ENCODE measurements around the gene LRIT1. TPM values are rescaled to one million over a fixed set of nuclear protein-coding genes. Genes with fewer than 3 reads are reported as not detected.

Gene LRIT1, protein sequence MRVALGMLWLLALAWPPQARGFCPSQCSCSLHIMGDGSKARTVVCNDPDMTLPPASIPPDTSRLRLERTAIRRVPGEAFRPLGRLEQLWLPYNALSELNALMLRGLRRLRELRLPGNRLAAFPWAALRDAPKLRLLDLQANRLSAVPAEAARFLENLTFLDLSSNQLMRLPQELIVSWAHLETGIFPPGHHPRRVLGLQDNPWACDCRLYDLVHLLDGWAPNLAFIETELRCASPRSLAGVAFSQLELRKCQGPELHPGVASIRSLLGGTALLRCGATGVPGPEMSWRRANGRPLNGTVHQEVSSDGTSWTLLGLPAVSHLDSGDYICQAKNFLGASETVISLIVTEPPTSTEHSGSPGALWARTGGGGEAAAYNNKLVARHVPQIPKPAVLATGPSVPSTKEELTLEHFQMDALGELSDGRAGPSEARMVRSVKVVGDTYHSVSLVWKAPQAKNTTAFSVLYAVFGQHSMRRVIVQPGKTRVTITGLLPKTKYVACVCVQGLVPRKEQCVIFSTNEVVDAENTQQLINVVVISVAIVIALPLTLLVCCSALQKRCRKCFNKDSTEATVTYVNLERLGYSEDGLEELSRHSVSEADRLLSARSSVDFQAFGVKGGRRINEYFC
- total RNA-seq (2022; extraction: Qiagen RNA extraction): not detected in 5 replicates

DNA sequence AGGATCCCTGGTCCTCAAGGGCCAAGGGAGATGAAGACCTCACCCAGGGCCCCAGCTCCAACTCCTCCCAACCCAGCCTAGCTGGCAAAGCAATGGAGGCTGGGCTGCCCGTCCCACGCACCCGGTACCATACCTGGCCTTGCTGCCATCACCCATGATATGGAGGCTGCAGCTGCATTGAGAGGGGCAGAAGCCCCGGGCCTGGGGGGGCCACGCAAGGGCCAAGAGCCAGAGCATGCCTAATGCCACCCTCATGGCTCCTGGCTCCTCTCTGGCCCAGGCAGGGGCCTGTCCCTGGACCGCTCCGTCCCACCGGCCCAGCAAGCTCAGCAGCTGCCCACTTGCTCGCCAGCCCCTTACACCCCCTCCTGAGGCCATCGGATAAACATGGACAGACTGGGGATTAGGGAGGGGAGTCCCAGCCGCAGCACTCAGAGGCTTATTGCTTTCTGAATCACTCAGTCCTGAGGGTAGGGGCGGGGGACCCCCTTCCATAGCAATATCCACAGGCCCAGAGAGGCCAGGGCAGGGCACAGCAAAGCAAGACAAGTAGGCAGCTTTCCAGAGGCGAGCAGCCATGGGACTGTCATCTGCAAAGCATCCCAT is at the start of gene LRIT1:
TSS of gene LRIT1 (minus strand) at position 362 of the 606 bp plus-strand sequence. CDS start at position 255, 107 bp downstream.

DNA sequence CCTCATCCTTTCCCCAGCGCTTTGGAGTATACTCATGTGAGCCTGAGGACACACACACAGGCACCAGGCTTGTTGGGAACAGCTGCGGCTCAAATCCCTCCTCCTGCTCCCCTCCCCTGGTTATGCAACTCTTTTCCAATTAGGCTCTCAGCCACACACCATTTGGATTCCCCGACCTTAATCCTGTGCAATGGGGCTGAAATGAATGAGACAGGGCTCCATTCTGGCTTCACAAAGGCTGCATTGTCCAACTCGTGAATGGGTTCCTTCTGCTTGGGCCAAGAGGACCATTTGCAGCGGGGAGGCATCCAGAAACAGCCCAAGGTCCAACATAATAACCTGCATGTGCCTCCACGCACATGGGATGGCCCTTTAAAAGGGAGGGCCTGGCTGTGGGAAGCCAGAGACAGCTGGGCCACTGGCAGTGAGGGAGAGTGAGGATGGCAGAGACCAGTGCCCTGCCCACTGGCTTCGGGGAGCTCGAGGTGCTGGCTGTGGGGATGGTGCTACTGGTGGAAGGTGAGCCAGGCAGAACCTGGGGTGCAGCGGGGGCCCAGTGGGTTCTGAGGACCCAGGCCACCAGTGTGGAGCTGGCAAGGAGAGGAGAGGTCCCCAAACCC is 3.4 kb upstream of the LRIT1 start, which contains the start of gene RGR:
TSS of gene RGR (plus strand) at position 403 of the 620 bp plus-strand sequence. CDS start at position 441, 38 bp downstream.

DNA sequence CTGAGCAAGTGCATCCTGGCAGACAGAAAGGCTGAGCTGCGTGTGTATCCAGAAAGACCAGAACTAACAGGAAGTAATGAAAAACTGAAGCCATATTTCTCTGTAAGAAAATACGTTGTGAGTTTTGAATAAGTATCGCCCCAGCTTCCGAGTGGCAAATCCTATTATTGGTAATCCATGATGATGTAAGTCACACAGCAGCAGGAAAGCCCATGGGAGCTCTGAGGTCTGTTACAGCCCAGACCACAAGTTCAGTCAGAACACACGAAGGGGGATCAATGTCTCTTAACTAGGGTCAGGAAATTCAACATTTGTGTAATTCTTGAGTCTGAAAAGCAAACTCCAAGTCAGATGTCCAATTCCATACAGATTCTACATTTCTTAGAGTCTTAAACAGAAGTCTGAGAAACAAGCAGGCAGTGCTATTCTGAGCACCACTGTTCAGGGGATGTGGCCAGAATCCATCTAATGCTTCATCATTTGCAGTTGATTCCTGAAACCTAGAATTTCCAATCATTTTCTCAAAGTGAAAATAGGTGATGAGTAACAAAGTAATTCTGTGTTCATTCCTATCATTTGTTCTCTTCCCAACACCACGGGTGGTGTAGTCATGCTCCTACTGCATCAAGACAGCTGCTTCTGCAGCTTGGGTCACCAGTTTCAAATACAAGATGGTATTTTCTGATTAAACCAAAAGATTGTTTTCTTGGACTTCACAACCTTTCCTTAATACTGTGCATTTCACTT is 15.7 kb downstream of the LRIT1 start, which contains the start of gene LRIT2:
TSS of gene LRIT2 (minus strand) at position 118 of the 747 bp plus-strand sequence. CDS start at position 94, 24 bp downstream.

DNA sequence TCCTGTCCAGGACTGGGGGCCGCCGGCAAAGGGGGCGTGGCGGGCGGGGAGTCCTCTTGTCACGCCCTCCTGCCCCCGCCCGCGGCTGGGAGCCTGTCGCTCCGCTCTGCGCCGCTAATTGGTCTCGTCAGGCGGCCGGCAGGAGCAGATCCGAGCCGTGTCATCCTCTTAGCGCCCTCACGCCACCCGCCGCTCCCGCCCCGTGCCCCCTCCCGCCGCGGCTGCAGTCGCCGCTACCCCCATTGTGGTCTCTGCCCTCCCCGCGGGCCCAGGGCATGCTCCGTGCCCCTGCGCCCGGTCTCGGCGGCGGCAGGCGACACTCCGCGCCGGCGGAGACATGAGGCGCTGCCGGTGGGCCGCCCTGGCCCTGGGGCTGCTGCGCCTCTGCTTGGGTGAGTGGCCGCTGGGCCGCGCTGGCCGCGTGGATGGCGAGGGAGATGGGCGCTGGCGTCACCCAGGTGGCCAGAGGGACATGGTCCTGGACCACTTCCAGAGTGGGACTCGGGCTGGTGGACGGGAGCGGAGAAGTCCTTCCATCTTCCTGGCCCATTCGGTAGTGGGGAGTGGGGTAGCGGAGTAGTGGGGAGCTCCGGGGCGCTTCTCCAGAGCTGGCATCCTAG is 46.8 kb downstream of the LRIT1 start, which contains the start of gene CDHR1:
TSS of gene CDHR1 (plus strand) at position 114 of the 620 bp plus-strand sequence. CDS start at position 338, 224 bp downstream.

Other genes with a start within 250 kb of the LRIT1 start
- 198 to 203 TPM (median 199 TPM) in 5 replicates for gene GHITM, start 102.0 kb downstream of the LRIT1 start, total RNA-seq (2022; extraction: Qiagen RNA extraction)
- not detected in 5 replicates for gene GPR15LG, start 67.7 kb downstream of the LRIT1 start, total RNA-seq (2022; extraction: Qiagen RNA extraction)
- 0.06 to 0.14 TPM (median 0.08 TPM) in 5 replicates for gene CDHR1, start 47.0 kb downstream of the LRIT1 start, total RNA-seq (2022; extraction: Qiagen RNA extraction)
- gene LRIT2, start 16.0 kb downstream of the LRIT1 start, total RNA-seq (2022; extraction: Qiagen RNA extraction): not detected in 5 replicates
- not detected in 5 replicates for gene RGR, start 3.5 kb upstream of the LRIT1 start, total RNA-seq (2022; extraction: Qiagen RNA extraction)
- gene CCSER2, start 87.0 kb upstream of the LRIT1 start, total RNA-seq (2022; extraction: Qiagen RNA extraction): 10.2 to 13.6 TPM (median 12.0 TPM) in 5 replicates